CD4-positive, alpha-beta T cell treated with Interleukin-4 for 4 hours (primary cell): ENCODE measurements around the gene KBTBD4.
"Not testable (repeated sequence)": the region's sequence is repeated elsewhere in the genome, so short reads cannot be mapped to it uniquely, and the experiment has no call there.

Source experiments
- DNase-seq: peaks from one replicate; pipeline ENCODE4 v3.0.0-alpha.2; 2020

The KBTBD4 gene

GRCh38 chr11:47589977-47590861 lies 11.4 kb upstream of the KBTBD4 start:
- DNase-seq: no peak

GRCh38 chr11:47589584-47589976 lies 10.8 kb upstream of the KBTBD4 start:
- DNase-seq: no peak

DNA sequence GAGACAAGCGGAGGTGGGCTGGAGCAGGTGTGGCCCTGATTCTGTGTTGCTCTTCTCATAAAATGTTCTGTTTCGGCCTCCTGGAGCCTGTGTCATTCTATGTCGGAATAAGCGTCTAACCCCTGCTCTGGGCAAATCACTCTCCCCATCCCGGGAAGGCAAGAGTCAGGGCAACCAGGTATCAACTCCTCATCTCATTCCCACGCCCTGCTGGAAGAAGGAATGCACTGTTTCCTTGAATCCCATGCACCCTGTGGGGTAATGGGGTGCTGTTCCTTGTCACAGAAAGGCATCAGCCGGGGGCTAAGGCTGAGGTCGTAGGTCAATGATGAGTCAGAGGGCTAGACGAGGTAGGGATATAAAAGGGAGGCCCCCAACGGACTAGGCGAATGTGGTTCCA lies 10.3 kb upstream of the KBTBD4 start:
- DNase-seq: no peak

DNA sequence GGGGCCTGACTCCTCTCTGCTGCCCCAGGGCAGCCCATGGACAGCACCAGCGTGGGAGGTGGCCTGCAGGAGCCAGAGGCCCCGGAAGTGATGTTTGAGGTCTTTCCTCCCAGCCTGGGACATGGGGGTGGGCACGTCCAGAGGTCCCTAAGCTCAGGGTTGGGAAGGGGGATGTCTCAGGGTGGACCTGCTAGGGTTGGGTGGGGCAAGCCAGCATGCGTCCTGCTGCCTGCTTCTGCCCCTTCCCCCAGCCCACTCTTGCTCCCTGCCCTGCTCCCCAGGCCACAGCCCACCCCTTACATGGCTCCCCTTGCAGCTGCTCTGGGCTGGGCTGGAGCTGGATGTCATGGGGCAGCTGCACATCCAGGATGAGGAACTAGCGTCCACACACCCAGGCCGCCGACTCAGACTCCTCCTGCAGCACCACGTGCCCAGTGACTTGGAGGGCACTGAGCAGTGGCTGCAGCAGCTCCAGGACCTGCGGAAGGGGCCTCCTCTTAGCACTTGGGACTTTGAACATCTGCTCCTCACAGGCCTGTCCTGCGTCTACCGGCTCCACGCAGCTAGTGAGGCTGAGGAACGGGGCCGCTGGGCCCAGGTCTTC lies 9.1 kb upstream of the KBTBD4 start:
- DNase-seq: peak; percentile 10

GRCh38 chr11:47587039-47587716 lies 8.4 kb upstream of the KBTBD4 start:
- DNase-seq: no peak

GRCh38 chr11:47586098-47586855 lies 7.5 kb upstream of the KBTBD4 start, which contains the start of gene FAM180B:
Gene FAM180B, plus strand, starts transcription at chr11:47586678. Its CDS starts 91 bp downstream, at chr11:47586769.
- no peak for DNase-seq

- DNase-seq: no peak
Measured at GRCh38 chr11:47583844-47584243, 5.1 kb upstream of the KBTBD4 start.

DNA sequence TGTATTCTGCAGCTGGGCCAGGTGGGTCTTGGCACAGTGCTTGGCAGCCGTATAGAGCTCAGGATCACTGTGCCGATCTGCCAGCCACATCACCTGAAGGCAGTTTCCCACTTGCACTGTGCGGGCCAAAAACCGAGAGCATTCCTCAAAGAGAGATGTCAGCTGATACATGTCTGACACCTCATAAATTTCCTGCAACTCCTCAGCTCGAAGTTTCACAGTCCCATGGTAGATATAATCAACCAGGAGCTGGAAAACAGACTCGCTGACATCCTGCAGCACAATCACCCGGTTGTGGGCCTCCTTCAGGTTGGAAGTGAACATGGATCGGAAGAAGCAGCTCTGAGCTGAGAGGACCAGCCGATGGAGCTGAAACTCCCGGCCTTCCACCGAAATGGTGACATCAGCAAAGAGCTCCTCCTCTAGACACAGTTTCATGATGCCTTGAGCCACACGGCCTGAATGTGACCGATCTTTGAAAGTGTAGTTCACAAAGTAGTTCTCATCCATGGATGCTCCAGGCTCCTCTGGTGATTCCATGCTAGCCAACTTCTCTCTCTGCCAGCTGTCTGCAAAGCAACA lies 1.2 kb downstream of the KBTBD4 start:
- DNase-seq: no peak

GRCh38 chr11:47573321-47573720 lies 5.4 kb downstream of the KBTBD4 start:
- no peak for DNase-seq

DNA sequence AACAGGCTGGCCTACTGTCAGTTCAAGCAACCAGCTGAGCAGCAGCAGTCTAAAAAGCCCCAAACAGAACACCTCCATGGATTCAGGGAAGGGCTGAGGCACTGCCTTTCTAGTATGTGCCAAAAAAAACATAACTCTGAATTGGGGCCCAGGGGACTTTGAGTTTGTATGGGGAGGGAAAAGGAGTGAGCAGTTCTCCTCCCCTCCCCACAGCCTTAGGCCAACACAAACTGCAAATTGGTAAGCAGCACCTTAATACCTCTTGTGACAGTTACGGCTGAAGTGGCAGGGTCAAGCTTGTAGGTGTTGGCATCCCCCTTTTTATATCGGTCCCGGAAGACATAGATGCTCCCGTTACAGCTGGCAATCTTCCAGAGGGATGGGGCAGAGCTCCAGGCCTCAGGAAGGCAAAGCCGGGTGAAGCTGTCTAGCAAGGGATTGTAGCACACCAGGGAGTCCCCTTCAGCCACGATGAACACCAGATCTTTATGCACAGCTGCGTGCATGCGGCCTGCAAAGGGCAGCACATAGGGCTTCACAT lies 6.0 kb downstream of the KBTBD4 start:
- no peak for DNase-seq

GRCh38 chr11:47571895-47572294 lies 6.9 kb downstream of the KBTBD4 start:
- DNase-seq: no peak

GRCh38 chr11:47571357-47571729 lies 7.4 kb downstream of the KBTBD4 start:
- no peak for DNase-seq

GRCh38 chr11:47570651-47571356 lies 8.0 kb downstream of the KBTBD4 start:
- DNase-seq: no peak

GRCh38 chr11:47569646-47570045 lies 9.1 kb downstream of the KBTBD4 start:
- DNase-seq: no peak

DNA sequence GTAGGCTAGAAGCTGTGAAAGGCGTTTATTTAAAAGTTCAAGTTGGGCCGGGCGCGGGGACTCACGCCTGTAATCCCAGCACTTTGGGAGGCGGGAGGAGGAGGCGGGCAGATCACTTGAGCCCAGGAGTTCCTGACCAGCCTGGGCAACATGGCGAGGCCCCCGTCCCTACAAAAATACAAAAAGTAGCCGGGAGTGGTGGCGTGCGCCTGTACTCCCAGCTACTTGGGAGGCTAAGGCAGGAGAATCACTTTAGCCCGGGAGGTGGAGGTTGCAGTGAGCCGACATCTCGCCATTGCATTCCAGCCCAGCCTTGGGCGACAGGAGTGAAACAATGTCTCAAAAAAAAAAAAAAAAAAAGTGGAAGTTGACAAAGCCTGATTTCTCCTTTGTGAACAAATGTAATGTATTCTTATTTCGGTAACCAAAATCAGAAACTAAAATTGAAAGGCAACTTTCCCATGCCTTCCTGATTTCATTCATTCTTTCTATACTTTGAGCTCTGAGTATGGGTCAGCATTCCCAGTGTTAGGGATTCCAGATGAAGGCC lies 12.5 kb downstream of the KBTBD4 start:
- DNase-seq: no peak

- DNase-seq: peak; percentile 52
Measured at GRCh38 chr11:47565340-47566148, 13.2 kb downstream of the KBTBD4 start, which contains the start of gene PTPMT1. Gene PTPMT1, plus strand, starts transcription at chr11:47565599. Its CDS starts 24 bp downstream, at chr11:47565623.

GRCh38 chr11:47564933-47565339 lies 13.8 kb downstream of the KBTBD4 start:
- DNase-seq: no peak

- DNase-seq: not testable (repeated sequence)
Measured at GRCh38 chr11:47564366-47564765, 14.4 kb downstream of the KBTBD4 start.

DNA sequence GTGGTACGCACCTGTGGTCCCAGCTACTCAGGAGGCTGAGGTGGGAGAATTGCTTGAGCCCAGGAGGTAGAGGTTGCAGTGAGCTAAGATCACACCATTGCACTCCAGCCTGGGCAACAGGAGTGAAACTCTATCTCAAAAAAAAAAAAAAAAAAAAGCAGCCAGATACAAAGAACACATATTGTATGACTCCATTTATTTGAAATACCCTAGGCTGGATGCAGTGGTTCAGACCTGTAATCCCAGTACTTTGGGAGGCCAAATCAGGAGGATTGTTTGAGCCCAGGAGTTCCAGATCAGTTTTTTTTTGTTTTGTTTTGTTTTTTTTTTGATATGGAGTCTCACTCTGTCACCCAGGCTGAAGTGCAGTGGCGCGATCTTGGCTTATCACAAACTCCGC lies 16.4 kb downstream of the KBTBD4 start:
- not testable (repeated sequence) for DNase-seq

GRCh38 chr11:47560426-47560825 lies 18.3 kb downstream of the KBTBD4 start:
- no peak for DNase-seq
